ENCODE results near the gene STOML2.

The STOML2 gene

DNA sequence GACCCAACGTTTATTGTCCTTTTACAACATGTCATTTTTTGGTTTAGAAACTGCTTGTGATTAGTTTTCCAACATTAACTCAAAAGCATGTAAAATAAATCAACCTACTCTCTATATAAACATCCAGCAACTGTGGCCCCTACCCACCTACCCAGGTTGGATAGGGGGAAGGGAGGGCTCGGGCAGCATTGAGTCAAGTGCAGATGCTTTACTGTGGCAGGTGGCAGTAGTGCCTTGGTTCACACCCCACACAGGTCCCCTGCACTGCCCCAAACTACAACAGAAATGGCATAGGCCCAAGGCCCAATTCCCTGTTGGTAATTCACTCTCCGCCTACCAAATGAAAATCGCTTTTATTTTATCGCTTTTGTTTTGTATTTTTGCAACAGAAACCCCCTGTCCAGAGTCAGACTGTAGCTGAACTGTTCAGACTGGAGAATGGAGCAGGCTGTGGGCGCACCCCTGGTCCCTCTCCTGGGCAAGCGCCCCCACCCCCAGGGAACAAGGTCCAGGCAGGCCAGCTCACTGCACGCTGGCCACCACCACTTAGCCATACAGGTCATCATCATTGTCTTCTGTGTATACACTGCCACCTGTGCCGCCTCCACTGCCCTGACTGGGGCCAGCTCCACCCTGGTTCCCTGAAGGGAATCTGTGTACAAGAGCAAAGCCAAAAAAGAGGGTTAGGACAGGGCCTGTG lies 46.2 kb downstream of the STOML2 start:
- Histone ChIP-seq H3K27ac (ENCODE audit: low read depth, low read length) (no peak overlapping the region), H3K4me1 (ENCODE audit: control insufficient read depth in 5 of 5, insufficient read depth in 5 of 5, low read length in 5 of 5) (no peaks in the 10 kb centered on the region), H3K9ac (ENCODE audit: low read length in 5 of 5) (no peak overlapping the region), H3K9me3 (ENCODE audit: control insufficient read depth in 5 of 5, low read length in 5 of 5) (no peaks in the 10 kb centered on the region), H3K27me3 (ENCODE audit: control insufficient read depth in 5 of 5, insufficient read depth in 4 of 5, low read length in 5 of 5) (no peaks in the 10 kb centered on the region), H3K36me3 (ENCODE audit: control insufficient read depth in 5 of 5, insufficient read depth in 5 of 5, low read length in 5 of 5) (peaks cover 41 to 92% (median 80%) of the 10 kb centered on the region in 5 donors), H3K4me3 (ENCODE audit: low read depth in 1 of 5, low read length in 5 of 5) (no peak overlapping the region)

DNA sequence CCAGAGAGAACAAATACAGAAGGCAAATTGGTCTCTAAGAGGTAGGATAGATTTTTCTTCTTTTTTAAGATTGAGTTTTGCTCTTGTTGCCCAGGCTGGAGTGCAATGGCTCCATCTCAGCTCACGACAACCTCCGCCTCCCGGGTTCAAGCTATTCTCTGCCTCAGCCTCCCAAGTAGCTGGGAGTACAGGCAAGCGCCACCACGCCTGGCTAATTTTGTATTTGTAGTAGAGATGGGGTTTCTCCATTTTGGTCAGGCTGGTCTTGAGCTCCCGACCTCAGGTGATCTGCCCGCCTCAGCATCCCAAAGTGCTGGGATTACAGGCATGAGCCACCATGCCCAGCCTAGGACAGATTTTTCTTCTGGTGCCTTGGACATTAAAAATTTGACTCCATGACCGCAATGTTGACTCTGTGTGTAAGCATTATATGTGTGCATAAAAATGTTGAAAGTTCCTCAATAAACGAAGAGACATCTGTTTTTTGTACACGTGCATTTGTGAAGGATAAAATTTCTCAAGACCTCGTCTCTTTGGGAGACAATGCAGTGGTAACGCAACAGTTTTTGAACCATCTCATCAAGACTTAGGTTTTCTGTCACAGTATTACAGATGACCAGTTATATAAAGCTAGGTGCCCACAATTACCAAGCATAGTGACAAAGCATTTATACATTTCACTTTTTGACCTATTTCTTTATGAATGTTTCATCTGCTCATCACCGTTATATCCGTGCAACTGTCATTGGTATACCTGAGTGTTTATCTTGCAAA lies 47.9 kb downstream of the STOML2 start:
- no peaks in the 10 kb centered on the region for H3K4me1 ChIP-seq (ENCODE audit: control insufficient read depth in 5 of 5, insufficient read depth in 5 of 5, low read length in 5 of 5)
- no peak overlapping the region for H3K27ac ChIP-seq (ENCODE audit: low read depth, low read length)
- H3K9ac ChIP-seq (ENCODE audit: low read length in 5 of 5): no peak overlapping the region
- H3K4me3 ChIP-seq (ENCODE audit: low read depth in 1 of 5, low read length in 5 of 5): no peak overlapping the region
- no peaks in the 10 kb centered on the region for H3K9me3 ChIP-seq (ENCODE audit: control insufficient read depth in 5 of 5, low read length in 5 of 5)
- no peaks in the 10 kb centered on the region for H3K27me3 ChIP-seq (ENCODE audit: control insufficient read depth in 5 of 5, insufficient read depth in 4 of 5, low read length in 5 of 5)
- H3K36me3 ChIP-seq (ENCODE audit: control insufficient read depth in 5 of 5, insufficient read depth in 5 of 5, low read length in 5 of 5): peaks cover 34 to 87% (median 71%) of the 10 kb centered on the region in 5 donors

DNA sequence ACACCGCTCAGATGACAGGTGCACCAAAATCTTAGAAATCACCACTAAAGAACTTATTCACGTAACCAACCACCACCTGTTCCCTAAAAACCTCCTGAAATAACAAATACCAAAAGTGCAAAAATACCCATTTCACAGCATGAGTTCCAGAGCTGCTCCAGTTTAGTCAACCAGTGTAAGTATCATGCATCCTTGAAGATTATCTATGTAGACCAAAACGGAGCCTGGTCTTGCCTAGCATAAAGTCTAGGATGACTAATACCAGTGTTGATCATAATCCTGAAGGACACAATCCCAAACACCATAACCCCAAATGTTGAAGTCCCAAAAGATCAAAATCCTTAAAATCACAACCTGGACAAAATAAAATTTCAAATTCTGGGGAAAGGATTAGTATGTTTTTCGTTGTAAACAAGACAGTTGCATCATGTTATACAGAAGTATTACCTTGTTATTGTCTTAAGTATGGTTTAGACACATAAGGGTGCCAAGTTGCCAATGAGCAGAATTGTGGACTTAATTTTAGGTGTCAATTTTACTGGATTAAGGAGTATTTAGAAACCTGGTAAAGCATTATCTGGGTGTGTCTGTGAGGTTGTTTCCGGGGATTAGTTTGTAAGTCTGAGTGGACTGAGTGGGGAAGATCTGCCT lies 48.6 kb downstream of the STOML2 start:
- H3K4me3 ChIP-seq (ENCODE audit: low read depth in 1 of 5, low read length in 5 of 5): no peak overlapping the region
- H3K36me3 ChIP-seq (ENCODE audit: control insufficient read depth in 5 of 5, insufficient read depth in 5 of 5, low read length in 5 of 5): peaks cover 32 to 86% (median 64%) of the 10 kb centered on the region in 5 donors
- H3K4me1 ChIP-seq (ENCODE audit: control insufficient read depth in 5 of 5, insufficient read depth in 5 of 5, low read length in 5 of 5): no peaks in the 10 kb centered on the region
- H3K9ac ChIP-seq (ENCODE audit: low read length in 5 of 5): no peak overlapping the region
- H3K27me3 ChIP-seq (ENCODE audit: control insufficient read depth in 5 of 5, insufficient read depth in 4 of 5, low read length in 5 of 5): no peaks in the 10 kb centered on the region
- H3K9me3 ChIP-seq (ENCODE audit: control insufficient read depth in 5 of 5, low read length in 5 of 5): no peaks in the 10 kb centered on the region
- H3K27ac ChIP-seq (ENCODE audit: low read depth, low read length): no peak overlapping the region

DNA sequence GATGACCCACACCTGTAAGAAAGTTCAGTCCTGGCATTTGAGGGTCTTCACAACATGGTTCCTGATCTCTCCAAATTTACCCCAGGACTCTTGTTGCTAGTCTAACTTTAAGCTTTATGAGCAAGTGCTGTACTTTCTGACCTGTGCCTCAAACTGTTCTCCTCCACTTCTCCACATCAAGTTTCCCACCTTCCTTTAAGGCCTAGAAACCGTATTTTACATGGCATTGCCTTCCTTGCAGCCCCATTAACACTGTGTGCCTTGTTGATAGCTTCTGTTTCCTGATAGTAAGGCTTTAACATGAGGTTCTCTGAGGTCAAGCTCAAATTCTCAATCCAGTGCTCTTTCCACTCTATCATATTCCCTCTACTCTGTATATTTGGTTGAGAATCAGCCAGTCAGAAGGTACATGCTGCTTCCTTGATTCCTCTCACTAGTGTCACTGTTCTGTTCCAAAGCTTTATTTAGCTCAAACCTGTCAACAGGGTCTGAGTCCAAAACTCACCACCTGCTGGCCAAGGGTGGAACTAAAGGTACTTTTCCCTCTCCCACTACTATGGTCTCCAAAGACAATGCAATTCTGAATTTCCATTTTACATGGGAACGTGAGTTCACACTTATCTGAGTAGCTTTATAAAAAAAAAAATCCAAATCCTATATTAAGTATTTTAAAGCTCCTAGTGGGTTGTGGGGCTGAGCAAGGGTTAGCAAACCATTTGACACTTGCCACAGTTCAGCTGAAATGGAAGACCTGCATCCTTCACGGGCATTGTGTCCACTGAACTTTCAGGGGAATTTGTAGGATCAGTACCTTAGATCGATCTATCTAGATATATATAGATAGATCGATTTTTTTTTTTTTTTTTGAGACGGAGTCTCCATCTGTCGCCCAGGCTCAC lies 51.6 kb downstream of the STOML2 start:
- Histone ChIP-seq H3K27ac (ENCODE audit: low read depth, low read length) (no peak overlapping the region), H3K4me3 (ENCODE audit: low read depth in 1 of 5, low read length in 5 of 5) (no peak overlapping the region), H3K9me3 (ENCODE audit: control insufficient read depth in 5 of 5, low read length in 5 of 5) (no peaks in the 10 kb centered on the region), H3K36me3 (ENCODE audit: control insufficient read depth in 5 of 5, insufficient read depth in 5 of 5, low read length in 5 of 5) (peaks cover 22 to 72% (median 47%) of the 10 kb centered on the region in 5 donors), H3K27me3 (ENCODE audit: control insufficient read depth in 5 of 5, insufficient read depth in 4 of 5, low read length in 5 of 5) (no peaks in the 10 kb centered on the region), H3K9ac (ENCODE audit: low read length in 5 of 5) (no peak overlapping the region), H3K4me1 (ENCODE audit: control insufficient read depth in 5 of 5, insufficient read depth in 5 of 5, low read length in 5 of 5) (no peaks in the 10 kb centered on the region)

Measured in subcutaneous abdominal adipose tissue (tissue), 5 donors.